ENCODE data around the gene ATXN7L2.

The ATXN7L2 gene

GRCh38 chr1:109438798-109439297 lies 44.9 kb upstream of the ATXN7L2 start:
- H4K20me1 ChIP-seq (ENCODE audit: insufficient read depth, low read length) = no peaks in the 10 kb centered on the region
- no peak overlapping the region for H3K9ac ChIP-seq (ENCODE audit: low read length)
- no peaks in the 10 kb centered on the region for H3K27me3 ChIP-seq (ENCODE audit: insufficient read depth, low read length)
- H2AFZ ChIP-seq (ENCODE audit: low read length) = no peak overlapping the region
- TF ChIP-seq EZH2 (IDR thresholded peaks at IDR 0.05; ENCODE audit: borderline replicate concordance, low read length) (no peak), CTCF (IDR thresholded peaks at IDR 0.05; ENCODE audit: low read length) (no peak)
- no peaks in the 10 kb centered on the region for H3K79me2 ChIP-seq (ENCODE audit: insufficient read depth, low read length)
- no peaks in the 10 kb centered on the region for H3F3A ChIP-seq (ENCODE audit: insufficient read depth, low read length)
- H3K4me1 ChIP-seq (ENCODE audit: insufficient read depth, low read length, severe bottlenecking) = no peaks in the 10 kb centered on the region
- H3K9me2 ChIP-seq (ENCODE audit: low read depth, low read length) = no peaks in the 10 kb centered on the region
- no peak overlapping the region for H3K4me3 ChIP-seq (ENCODE audit: low read depth, low read length, poor library complexity, severe bottlenecking)
- H3K9me3 ChIP-seq (ENCODE audit: low read length) = 0 out of 2 replicates have a peak, but pooled peaks cover 4% of the 10 kb centered on the region
- no peak overlapping the region for H3K27ac ChIP-seq (ENCODE audit: low read depth, low read length, poor library complexity, severe bottlenecking)
- no peak overlapping the region for H3K4me2 ChIP-seq (ENCODE audit: low read length)
- no peaks in the 10 kb centered on the region; the same call in 1 of the 2 replicates for H3K36me3 ChIP-seq (ENCODE audit: insufficient read depth, low read length)

- Histone ChIP-seq H3K4me1 (ENCODE audit: insufficient read depth, low read length, severe bottlenecking) (no peaks in the 10 kb centered on the region), H3K4me2 (ENCODE audit: low read length) (no peak overlapping the region), H3K36me3 (ENCODE audit: insufficient read depth, low read length) (no peaks in the 10 kb centered on the region; the same call in 1 of the 2 replicates), H3K27me3 (ENCODE audit: insufficient read depth, low read length) (0 out of 2 replicates have a peak, but pooled peaks cover 4% of the 10 kb centered on the region), H3K4me3 (ENCODE audit: low read depth, low read length, poor library complexity, severe bottlenecking) (no peak overlapping the region), H3K9me3 (ENCODE audit: low read length) (no peaks in the 10 kb centered on the region), H2AFZ (ENCODE audit: low read length) (no peak overlapping the region), H3K27ac (ENCODE audit: low read depth, low read length, poor library complexity, severe bottlenecking) (no peak overlapping the region), H3K79me2 (ENCODE audit: insufficient read depth, low read length) (no peaks in the 10 kb centered on the region), H3F3A (ENCODE audit: insufficient read depth, low read length) (no peaks in the 10 kb centered on the region), H3K9ac (ENCODE audit: low read length) (no peak overlapping the region), H3K9me2 (ENCODE audit: low read depth, low read length) (no peaks in the 10 kb centered on the region), H4K20me1 (ENCODE audit: insufficient read depth, low read length) (no peaks in the 10 kb centered on the region)
- no peak for TF ChIP-seq EZH2 (IDR thresholded peaks at IDR 0.05; ENCODE audit: borderline replicate concordance, low read length)
- TF ChIP-seq CTCF (IDR thresholded peaks at IDR 0.05; ENCODE audit: low read length) = no peak
These were observed 42.6 kb upstream of the ATXN7L2 start for GRCh38 chr1:109441069-109441468.

DNA sequence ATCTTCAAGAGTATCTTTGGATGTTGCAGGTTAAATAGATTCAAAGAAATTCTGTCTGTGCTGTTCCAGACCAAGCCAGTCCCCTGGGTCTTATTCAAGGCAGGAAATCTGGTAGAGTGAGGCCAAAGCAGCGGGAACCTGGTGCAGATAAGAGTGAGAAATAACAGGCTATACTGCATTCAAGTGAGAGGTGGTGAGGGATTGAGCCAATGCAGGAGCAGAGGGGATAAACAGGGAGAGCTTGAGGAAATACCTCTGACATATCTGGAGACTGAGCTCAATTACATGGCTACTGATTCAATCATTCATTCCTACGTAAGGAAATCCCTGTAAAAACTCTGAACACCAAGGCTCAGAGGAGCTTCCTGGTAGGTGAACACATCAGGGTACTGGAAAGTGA lies 40.2 kb upstream of the ATXN7L2 start:
- Histone ChIP-seq H3K27ac (ENCODE audit: low read depth, low read length, poor library complexity, severe bottlenecking) (no peak overlapping the region), H3K4me1 (ENCODE audit: insufficient read depth, low read length, severe bottlenecking) (no peaks in the 10 kb centered on the region), H3K36me3 (ENCODE audit: insufficient read depth, low read length) (no peaks in the 10 kb centered on the region), H2AFZ (ENCODE audit: low read length) (no peak overlapping the region), H3K27me3 (ENCODE audit: insufficient read depth, low read length) (0 out of 2 replicates have a peak, but pooled peaks cover 4% of the 10 kb centered on the region), H4K20me1 (ENCODE audit: insufficient read depth, low read length) (no peaks in the 10 kb centered on the region), H3K4me2 (ENCODE audit: low read length) (no peak overlapping the region), H3K9ac (ENCODE audit: low read length) (no peak overlapping the region), H3K9me2 (ENCODE audit: low read depth, low read length) (no peaks in the 10 kb centered on the region), H3F3A (ENCODE audit: insufficient read depth, low read length) (no peaks in the 10 kb centered on the region), H3K79me2 (ENCODE audit: insufficient read depth, low read length) (no peaks in the 10 kb centered on the region), H3K9me3 (ENCODE audit: low read length) (no peaks in the 10 kb centered on the region), H3K4me3 (ENCODE audit: low read depth, low read length, poor library complexity, severe bottlenecking) (no peak overlapping the region)
- no peak for TF ChIP-seq CTCF (IDR thresholded peaks at IDR 0.05; ENCODE audit: low read length)
- no peak for TF ChIP-seq EZH2 (IDR thresholded peaks at IDR 0.05; ENCODE audit: borderline replicate concordance, low read length)
